Posterior vena cava (tissue), 2 donors: ENCODE data around the gene TRIML1. TPM values are rescaled to one million over a fixed set of nuclear protein-coding genes. Genes with fewer than 3 reads are reported as not detected.

ENCODE experiments used
- DNase-seq: peaks from one replicate; pipeline ENCODE4 v3.0.0-alpha.2; 2020; ENCODE audit warnings: low spot score
- intact Hi-C, 2 donors: fragments of 100-400 bp; cut with DNase I; formaldehyde crosslinking; loops; one replicate each; pipeline versions ENCODE4 v1.14.1 to v1.14.2; 2022 to 2023
- total RNA-seq, 2 donors: library from RNA; stranded (reverse); fragmentation: NEBNext Ultra II Directional; extraction: Animal tissue kit (Norgen Biotek cat#: 25700); gene quantifications; one replicate each; pipeline ENCODE4 v1.2.1, GENCODE V29; 2021
- donor health status: DM: yes; HTN: yes; CAD: no.
- donor health status: DM: yes; HTN: yes; CAD: no.

The TRIML1 gene
- total RNA-seq, 2 donors from 2014 or later, result not detected

DNA sequence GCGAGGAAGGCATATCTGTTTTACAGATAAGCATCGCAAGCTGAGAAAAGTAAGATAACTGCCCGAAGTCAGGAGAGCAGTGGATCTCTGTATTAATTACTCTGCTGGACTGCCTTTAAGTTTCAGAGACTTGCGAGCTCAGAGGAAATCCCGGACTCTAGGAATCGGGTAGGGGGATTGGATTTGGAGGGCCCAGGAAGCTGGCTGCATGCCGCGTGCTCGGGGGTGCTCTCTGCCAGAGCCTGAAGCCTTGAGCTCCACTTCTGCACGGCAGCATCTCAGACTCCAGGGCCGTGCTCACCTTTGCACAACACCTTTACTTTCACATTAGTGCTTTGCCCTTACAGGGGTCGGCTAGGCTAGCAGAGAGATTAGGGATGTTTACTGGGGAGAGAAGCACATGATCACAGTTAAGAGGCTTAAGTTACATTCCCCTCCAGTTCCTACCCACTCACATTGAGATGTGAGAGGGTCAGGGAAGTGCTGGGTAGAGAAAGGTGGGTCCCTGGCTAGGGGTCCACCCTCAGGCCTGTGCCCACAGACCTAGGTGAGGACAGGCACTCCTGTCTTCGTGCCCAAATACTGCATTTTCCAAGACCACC is 57.0 kb downstream of the TRIML1 start:
- intact Hi-C loops, result no loop called here
- no peak for DNase-seq

Other genes with a start within 250 kb of the TRIML1 start
- gene ZFP42, start 143.7 kb upstream of the TRIML1 start, total RNA-seq, result not detected
- not detected for gene TRIML2, start 29.8 kb upstream of the TRIML1 start, total RNA-seq